GM12892 (cell line): ENCODE results near the gene ARHGAP24.

ENCODE experiments used
- POLR2A ChIP-seq: IDR thresholded peaks from 2 replicates; pipeline ENCODE4 v1.6.1; 2011; ENCODE audit warnings: low read depth, low read length, control low read depth
- POLR2AphosphoS5 ChIP-seq: IDR thresholded peaks from 2 replicates; pipeline ENCODE4 v1.6.1; 2011; ENCODE audit warnings: low read depth, low read length, control low read depth
- TAF1 ChIP-seq: IDR thresholded peaks from 2 replicates; pipeline ENCODE4 v1.6.1; 2011; ENCODE audit warnings: low read depth, mild to moderate bottlenecking, control low read depth, low read length, borderline replicate concordance

DNA sequence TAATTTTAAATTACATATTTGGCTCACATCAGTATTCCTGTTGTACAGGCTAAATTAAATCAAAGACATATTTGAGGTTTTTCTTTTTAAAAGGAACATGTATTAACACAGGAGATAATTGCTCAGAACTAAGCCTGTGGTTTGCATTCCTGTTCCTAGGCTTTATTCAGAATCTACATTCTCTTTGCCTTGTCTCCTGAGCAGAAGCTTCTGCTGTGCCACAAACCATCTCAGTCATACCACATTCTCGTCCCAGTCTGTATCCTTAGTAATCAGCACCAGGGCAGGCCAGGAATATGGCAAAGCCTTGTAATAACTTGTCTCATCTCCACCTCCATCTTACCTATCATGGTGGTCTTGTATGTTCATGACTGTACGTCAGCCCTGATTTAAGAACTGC lies 162.8 kb downstream of the ARHGAP24 start:
- no peak for TF ChIP-seq POLR2AphosphoS5
- TF ChIP-seq POLR2A: no peak
- no peak for TF ChIP-seq TAF1
